ENCODE measurements around the gene TMC1.
"Not testable (repeated sequence)": the region's sequence is repeated elsewhere in the genome, so short reads cannot be mapped to it uniquely, and the experiment has no call there.

TMC1 gene

GRCh38 chr9:72855321-72855720 lies 333.9 kb downstream of the TMC1 start:
- DNase-seq (ENCODE audit: low read depth) = no peak
- H3K4me3 ChIP-seq (ENCODE audit: low read length) = no peak overlapping the region
- TF ChIP-seq CTCF (conservative IDR thresholded peaks at IDR 0.05; ENCODE audit: low read depth, low read length) = no peak

GRCh38 chr9:72855890-72856523 lies 334.6 kb downstream of the TMC1 start:
- DNase-seq (ENCODE audit: low read depth) = no peak
- H3K4me3 ChIP-seq (ENCODE audit: low read length) = no peak overlapping the region
- TF ChIP-seq CTCF (conservative IDR thresholded peaks at IDR 0.05; ENCODE audit: low read depth, low read length) = no peak

- TF ChIP-seq CTCF (conservative IDR thresholded peaks at IDR 0.05; ENCODE audit: low read depth, low read length) = peak; percentile 81
- peak; percentile 56 for DNase-seq (ENCODE audit: low read depth)
- H3K4me3 ChIP-seq (ENCODE audit: low read length) = no peak overlapping the region
Measured at GRCh38 chr9:72856972-72857623, 335.7 kb downstream of the TMC1 start.

GRCh38 chr9:72857624-72857996 lies 336.2 kb downstream of the TMC1 start:
- no peak for DNase-seq (ENCODE audit: low read depth)
- no peak overlapping the region for H3K4me3 ChIP-seq (ENCODE audit: low read length)
- no peak for TF ChIP-seq CTCF (conservative IDR thresholded peaks at IDR 0.05; ENCODE audit: low read depth, low read length)

GRCh38 chr9:72858089-72858912 lies 336.9 kb downstream of the TMC1 start:
- H3K4me3 ChIP-seq (ENCODE audit: low read length) = no peak overlapping the region
- DNase-seq (ENCODE audit: low read depth) = no peak
- TF ChIP-seq CTCF (conservative IDR thresholded peaks at IDR 0.05; ENCODE audit: low read depth, low read length) = no peak

- H3K4me3 ChIP-seq (ENCODE audit: low read length); DNase-seq (ENCODE audit: low read depth): not testable (repeated sequence)
Measured at GRCh38 chr9:72862788-72863187, 341.4 kb downstream of the TMC1 start.

GRCh38 chr9:72863456-72864094 lies 342.2 kb downstream of the TMC1 start:
- H3K4me3 ChIP-seq (ENCODE audit: low read length) = no peak overlapping the region
- TF ChIP-seq CTCF (conservative IDR thresholded peaks at IDR 0.05; ENCODE audit: low read depth, low read length) = no peak
- no peak for DNase-seq (ENCODE audit: low read depth)

Measured in retinal pigment epithelial cell (primary cell).